Astrocyte (in vitro differentiated cells and primary cell): Measurements from ENCODE around the gene TRPV5. TPM values are rescaled to one million over a fixed set of nuclear protein-coding genes. Genes with fewer than 3 reads are reported as not detected.
A peak's percentile ranks its signal among the peaks of the same experiment; 100 is the strongest.

Experiments
- DNase-seq: peaks from one replicate; pipeline ENCODE4 v3.0.0-alpha.2; 2010; ENCODE audit warnings: low read depth
- FAIRE-seq: peaks from 2 replicates; lab custom pipeline; 2011; peaks lifted over from hg19 to GRCh38; lab: Jason Lieb, UNC
- H2AFZ ChIP-seq: 2 replicates; pipeline ENCODE4 v1.6.0; 2012; ENCODE audit warnings: low read depth, low read length, inconsistent platforms
- H3K27ac ChIP-seq: 2 replicates; pipeline ENCODE4 v1.5.1; 2011; ENCODE audit warnings: low read depth, low read length, inconsistent platforms
- H3K27me3 ChIP-seq: 2 replicates; pipeline ENCODE4 v1.6.0; 2011; ENCODE audit warnings: low read length, inconsistent platforms; ENCODE audit not compliant: insufficient read depth
- H3K36me3 ChIP-seq: 2 replicates; pipeline ENCODE4 v1.5.1; 2011; ENCODE audit warnings: low read length, inconsistent platforms; ENCODE audit not compliant: insufficient read depth
- H3K4me1 ChIP-seq: 2 replicates; pipeline ENCODE4 v1.5.1; 2011; ENCODE audit warnings: low read length, inconsistent platforms; ENCODE audit not compliant: insufficient read depth
- H3K4me2 ChIP-seq: 2 replicates; pipeline ENCODE4 v1.6.0; 2012; ENCODE audit warnings: low read length, inconsistent platforms
- H3K4me3 ChIP-seq: 2 replicates; pipeline ENCODE4 v1.5.1; 2011; ENCODE audit warnings: low read depth, mild to moderate bottlenecking, low read length, inconsistent platforms; ENCODE audit not compliant: insufficient read depth
- H3K79me2 ChIP-seq: 2 replicates; pipeline ENCODE4 v1.6.0; 2012; ENCODE audit warnings: mild to moderate bottlenecking, low read length, inconsistent platforms; ENCODE audit not compliant: insufficient read depth
- H3K9ac ChIP-seq: 2 replicates; pipeline ENCODE4 v1.6.0; 2012; ENCODE audit warnings: mild to moderate bottlenecking, low read length, inconsistent platforms
- H3K9me3 ChIP-seq: 2 replicates; pipeline ENCODE4 v1.5.1; 2012; ENCODE audit warnings: low read depth, mild to moderate bottlenecking, low read length, inconsistent platforms; ENCODE audit not compliant: insufficient read depth
- H4K20me1 ChIP-seq: 2 replicates; pipeline ENCODE4 v1.6.0; 2012; ENCODE audit warnings: low read length, inconsistent platforms; ENCODE audit not compliant: insufficient read depth
- H3K27ac Mint-ChIP-seq: one replicate; pipeline ENCODE4 v1.8.0; 2021; ENCODE audit warnings: mild to moderate bottlenecking, mixed read lengths; ENCODE audit not compliant: unreplicated experiment
- H3K27me3 Mint-ChIP-seq: one replicate; pipeline ENCODE4 v1.8.0; 2021; ENCODE audit warnings: low read depth, mixed read lengths; ENCODE audit not compliant: unreplicated experiment
- H3K36me3 Mint-ChIP-seq: one replicate; pipeline ENCODE4 v1.8.0; 2021; ENCODE audit warnings: low read depth, mixed read lengths; ENCODE audit not compliant: unreplicated experiment
- H3K4me1 Mint-ChIP-seq: one replicate; pipeline ENCODE4 v1.8.0; 2021; ENCODE audit warnings: low read depth, mixed read lengths; ENCODE audit not compliant: unreplicated experiment
- H3K4me3 Mint-ChIP-seq: one replicate; pipeline ENCODE4 v1.8.0; 2021; ENCODE audit warnings: mild to moderate bottlenecking, moderate library complexity, mixed read lengths; ENCODE audit not compliant: unreplicated experiment
- H3K9me3 Mint-ChIP-seq: one replicate; pipeline ENCODE4 v1.8.0; 2021; ENCODE audit warnings: mild to moderate bottlenecking, mixed read lengths; ENCODE audit not compliant: unreplicated experiment
- CTCF ChIP-seq: IDR thresholded peaks from 2 replicates; pipeline ENCODE4 v1.5.1; 2011; ENCODE audit warnings: low read depth, mild to moderate bottlenecking, inconsistent platforms, low read length, moderate library complexity; ENCODE audit not compliant: insufficient read depth
- EZH2 ChIP-seq: IDR thresholded peaks from 2 replicates; pipeline ENCODE4 v1.6.1; 2012; ENCODE audit warnings: mild to moderate bottlenecking, low read length, inconsistent platforms; ENCODE audit not compliant: insufficient read depth
- total RNA-seq: library from RNA; stranded (reverse); gene quantifications from 2 replicates; pipeline ENCODE4 v1.2.1, GENCODE V29; 2021

TRPV5 gene
- total RNA-seq, 1 donor from 2014 or later, result not detected

DNA sequence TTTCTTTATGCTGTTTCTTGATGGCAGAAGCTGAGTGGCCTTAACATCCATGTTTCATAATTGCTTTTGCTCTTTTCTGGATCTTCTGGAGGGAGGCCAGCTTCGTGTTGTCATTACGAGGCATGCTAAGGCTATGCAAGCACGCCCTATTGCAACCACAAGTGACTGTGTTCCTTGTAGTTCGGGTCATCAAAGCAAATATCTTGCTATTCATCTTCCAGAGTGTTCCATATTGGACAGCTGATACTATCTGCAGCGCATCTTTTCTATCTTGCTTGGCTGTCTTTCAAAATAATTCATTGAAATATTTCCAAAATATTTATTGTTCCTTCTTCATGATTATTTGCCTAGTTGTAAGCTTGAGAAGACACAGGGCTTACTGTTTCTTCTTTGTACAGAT lies 73.7 kb downstream of the TRPV5 start:
- no peak overlapping the region for H3K4me3 Mint-ChIP-seq
- H3K9me3 ChIP-seq, result no peaks in the 10 kb centered on the region
- no peak overlapping the region for H3K9ac ChIP-seq
- H3K27ac Mint-ChIP-seq, result no peak overlapping the region
- peaks cover 8% of the 10 kb centered on the region for H3K4me1 ChIP-seq
- TF ChIP-seq EZH2 (no peak), CTCF (no peak)
- H4K20me1 ChIP-seq, result no peaks in the 10 kb centered on the region
- H3K79me2 ChIP-seq, result no peaks in the 10 kb centered on the region
- no peaks in the 10 kb centered on the region for H3K27me3 ChIP-seq
- peaks cover 9% of the 10 kb centered on the region for H3K4me1 Mint-ChIP-seq
- no peaks in the 10 kb centered on the region for H3K9me3 Mint-ChIP-seq
- no peak for FAIRE-seq
- no peaks in the 10 kb centered on the region for H3K36me3 ChIP-seq
- H3K27ac ChIP-seq, result no peak overlapping the region
- peaks cover 14% of the 10 kb centered on the region for H3K27me3 Mint-ChIP-seq
- H3K36me3 Mint-ChIP-seq, result no peaks in the 10 kb centered on the region
- H2AFZ ChIP-seq, result no peak overlapping the region
- H3K4me2 ChIP-seq, result no peak overlapping the region
- DNase-seq, result peak; percentile 39
- H3K4me3 ChIP-seq, result no peak overlapping the region

GRCh38 chr7:142859411-142859810 lies 74.1 kb downstream of the TRPV5 start:
- Histone ChIP-seq H3K9me3 (no peaks in the 10 kb centered on the region), H3K4me2 (no peak overlapping the region), H4K20me1 (no peaks in the 10 kb centered on the region), H3K27me3 (no peaks in the 10 kb centered on the region), H3K4me1 (peaks cover 8% of the 10 kb centered on the region), H3K4me3 (no peak overlapping the region), H2AFZ (no peak overlapping the region), H3K9ac (no peak overlapping the region), H3K79me2 (no peaks in the 10 kb centered on the region), H3K36me3 (no peaks in the 10 kb centered on the region), H3K27ac (no peak overlapping the region)
- no peak for TF ChIP-seq EZH2
- no peak for TF ChIP-seq CTCF
- H3K27me3 Mint-ChIP-seq, result peaks cover 12% of the 10 kb centered on the region
- H3K4me3 Mint-ChIP-seq, result no peak overlapping the region
- H3K4me1 Mint-ChIP-seq, result peaks cover 9% of the 10 kb centered on the region
- DNase-seq (no peak), FAIRE-seq (no peak)
- H3K9me3 Mint-ChIP-seq, result no peaks in the 10 kb centered on the region
- no peak overlapping the region for H3K27ac Mint-ChIP-seq
- H3K36me3 Mint-ChIP-seq, result no peaks in the 10 kb centered on the region

Other genes starting within 250 kb of the TRPV5 start
- gene PRSS1, start 184.3 kb downstream of the TRPV5 start, total RNA-seq, result not detected in 2 replicates
- gene PRSS2, start 162.8 kb downstream of the TRPV5 start, total RNA-seq, result not detected in 2 replicates
- gene EPHB6, start 78.7 kb downstream of the TRPV5 start, total RNA-seq, result 15.7 and 16.2 TPM in 2 replicates
- 0.14 and 0.46 TPM in 2 replicates for gene TRPV6, start 48.0 kb downstream of the TRPV5 start, total RNA-seq
- not detected in 2 replicates for gene LLCFC1, start 5.7 kb upstream of the TRPV5 start, total RNA-seq
- gene KEL, start 28.6 kb upstream of the TRPV5 start, total RNA-seq, result 0.96 TPM in 1 of 2 replicates, not detected in the other
- not detected in 2 replicates for gene OR9A2, start 93.4 kb upstream of the TRPV5 start, total RNA-seq
- gene OR6V1, start 118.6 kb upstream of the TRPV5 start, total RNA-seq, result not detected in 2 replicates
- not detected in 2 replicates for gene PIP, start 198.3 kb upstream of the TRPV5 start, total RNA-seq
- gene TAS2R39, start 249.7 kb upstream of the TRPV5 start, total RNA-seq, result not detected in 2 replicates